Measurements from ENCODE around the gene CABLES2.

GRCh38 chr20:62393830-62394229 lies 13.3 kb downstream of the CABLES2 start:
- no peak for TF ChIP-seq POLR2A (IDR thresholded peaks at IDR 0.05; ENCODE audit: low read depth, low read length)
- no peak for TF ChIP-seq TAF1 (IDR thresholded peaks at IDR 0.05; ENCODE audit: borderline replicate concordance, low read depth, low read length)

All from GM12892 (cell line).